ENCODE results near the gene CD72.
"Not testable (repeated sequence)": the region's sequence is repeated elsewhere in the genome, so short reads cannot be mapped to it uniquely, and the experiment has no call there.

The CD72 gene

GRCh38 chr9:35583521-35583920, 34.7 kb downstream of the CD72 start:
- DNase-seq = not testable (repeated sequence)

DNA sequence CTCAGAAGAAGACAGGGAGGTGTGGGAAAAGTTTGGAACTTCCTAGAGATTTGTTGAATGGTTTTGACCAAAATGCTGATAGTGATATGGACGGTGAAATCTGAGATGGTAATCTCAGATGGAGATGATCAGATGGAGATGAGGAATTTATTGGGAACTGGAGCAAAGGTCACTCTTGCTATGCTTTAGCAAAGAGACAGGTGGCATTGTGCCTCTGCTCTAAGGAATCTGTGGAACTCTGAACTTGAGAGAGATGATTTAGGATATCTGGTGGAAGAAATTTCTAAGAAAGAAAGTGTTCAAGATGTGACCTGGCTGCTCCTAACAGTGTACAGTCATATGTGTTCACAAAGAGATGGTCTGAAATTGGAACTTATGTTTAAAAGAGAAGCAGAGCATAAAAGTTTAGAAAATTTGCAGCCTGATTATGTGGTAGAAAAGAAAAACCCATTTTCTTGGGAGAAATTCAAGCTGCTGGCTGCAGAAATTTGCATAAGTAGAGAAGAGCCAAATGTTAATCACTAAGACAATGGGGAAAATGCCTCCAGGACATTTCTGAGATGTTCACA, 38.5 kb downstream of the CD72 start:
- not testable (repeated sequence) for DNase-seq

DNA sequence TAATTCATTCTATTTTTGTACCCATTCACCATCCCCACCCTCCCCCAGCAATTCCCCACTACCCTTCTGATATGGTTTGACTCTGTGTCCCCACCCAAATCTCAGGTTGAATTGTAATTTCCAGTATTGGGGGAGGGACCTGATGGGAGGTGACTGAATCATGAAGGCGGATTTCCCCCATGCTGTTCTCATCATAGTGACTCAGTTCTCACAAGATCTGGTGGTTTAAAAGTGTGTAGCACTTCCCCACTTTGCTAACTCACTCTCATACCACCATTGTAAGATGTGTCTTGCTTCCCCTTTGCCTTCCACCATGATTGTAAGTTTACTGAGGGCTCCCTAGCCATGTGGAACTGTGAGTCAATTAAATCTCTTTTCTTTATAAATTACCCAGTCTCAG, 39.1 kb downstream of the CD72 start:
- peak; percentile 75 for DNase-seq

DNA sequence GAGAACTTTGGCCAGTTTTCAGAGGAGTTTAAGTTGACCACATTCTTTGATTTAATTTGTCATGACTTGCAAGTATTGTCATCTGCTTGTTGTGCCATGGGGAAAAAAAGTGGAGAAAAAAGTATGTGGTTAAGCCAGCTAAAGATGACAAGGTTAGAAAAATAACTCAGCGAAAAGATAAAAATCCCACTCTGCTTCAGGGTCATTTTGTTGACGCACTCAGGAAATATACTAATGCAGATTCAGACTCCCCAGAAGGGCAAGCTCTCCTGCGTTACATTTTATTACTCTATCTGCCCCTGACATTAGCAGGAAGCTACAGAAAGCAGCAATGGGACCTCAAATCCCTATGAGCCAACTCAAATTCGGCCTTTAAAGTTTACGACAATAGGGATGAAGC, 40.7 kb downstream of the CD72 start:
- DNase-seq = no peak

DNA sequence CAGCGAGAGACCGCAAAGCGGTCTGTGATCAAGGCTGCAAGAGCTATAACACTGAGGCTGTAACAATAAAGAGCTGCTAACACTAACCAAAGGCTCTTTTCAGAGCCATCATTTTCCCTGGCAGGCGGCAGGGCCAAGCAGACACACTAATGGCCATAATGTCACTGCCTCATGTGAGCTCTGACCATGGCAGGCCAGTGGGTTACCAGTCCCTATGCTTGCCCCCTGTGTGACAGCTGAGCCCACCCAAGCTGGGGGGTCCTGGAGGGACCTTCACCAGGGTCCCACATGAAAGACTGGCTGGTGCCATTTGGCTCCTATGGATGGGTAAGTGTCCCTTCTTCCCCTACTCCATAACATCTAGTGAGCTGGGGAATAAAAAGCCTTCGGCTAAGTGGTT, 42.7 kb downstream of the CD72 start:
- DNase-seq = no peak

- DNase-seq = no peak
Observed at GRCh38 chr9:35574578-35575122, 43.6 kb downstream of the CD72 start.

DNA sequence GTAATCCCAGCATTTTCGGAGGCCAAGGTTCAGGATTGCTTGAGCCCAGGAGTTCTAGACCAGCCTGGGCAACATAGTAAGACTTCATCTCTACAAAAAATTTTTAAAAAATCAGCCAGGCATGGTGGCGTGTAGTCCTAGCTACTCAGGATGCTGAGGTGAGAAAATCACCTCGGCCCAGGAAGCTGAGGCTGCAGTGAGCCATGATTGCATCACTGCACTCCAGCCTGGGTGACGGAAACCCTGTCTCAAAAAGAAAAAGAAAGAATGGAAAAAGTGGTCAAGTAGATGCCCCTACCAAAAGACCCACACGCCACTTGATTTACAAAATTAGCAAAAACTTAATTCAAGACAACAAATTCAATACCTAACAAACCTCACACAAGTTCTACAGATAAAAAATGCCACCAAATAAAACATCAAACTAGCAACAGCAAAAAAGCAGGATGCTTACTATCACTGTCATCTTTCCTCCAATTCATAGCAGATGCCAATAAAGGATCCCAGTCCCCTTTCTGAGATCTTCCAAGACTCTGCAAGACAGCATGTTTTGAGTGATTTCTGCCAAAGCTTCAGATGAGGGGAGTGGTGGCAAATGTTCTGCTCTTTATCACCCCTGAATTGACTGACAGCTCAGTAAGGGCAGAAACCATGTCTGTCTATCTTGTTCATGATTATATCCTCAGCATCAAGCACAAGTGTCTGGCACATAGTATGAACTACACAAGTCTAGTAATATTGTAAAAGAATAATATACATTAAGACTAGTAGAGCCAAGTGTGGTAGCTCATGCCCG, 47.3 kb downstream of the CD72 start:
- no peak for DNase-seq

- DNase-seq = peak; percentile 35
Observed at GRCh38 chr9:35569206-35569605, 49.0 kb downstream of the CD72 start.

DNA sequence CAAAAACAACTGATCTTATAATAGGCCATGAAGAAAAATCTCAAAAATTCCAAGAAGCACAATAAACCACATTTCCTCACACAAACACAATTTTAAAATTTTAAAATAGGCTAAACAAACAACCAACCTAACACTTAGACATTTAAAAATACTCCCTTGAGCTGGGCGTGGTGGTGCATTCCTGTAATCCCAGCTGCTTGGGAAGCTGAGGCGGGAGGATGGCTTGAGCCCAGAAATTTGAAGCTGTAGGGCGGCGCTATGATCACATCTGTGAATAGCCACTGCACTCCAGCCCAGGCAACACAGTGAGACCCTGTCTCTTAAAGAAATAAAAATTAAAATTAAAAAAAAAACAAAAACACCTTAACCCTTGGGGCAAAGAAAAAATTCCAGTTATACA, 50.0 kb downstream of the CD72 start:
- no peak for DNase-seq

- no peak for DNase-seq
Observed at GRCh38 chr9:35566417-35566816, 51.8 kb downstream of the CD72 start.

- no peak for DNase-seq
Observed at GRCh38 chr9:35564658-35565061, 53.6 kb downstream of the CD72 start.

GRCh38 chr9:35563791-35564197, 54.4 kb downstream of the CD72 start:
- no peak for DNase-seq

DNA sequence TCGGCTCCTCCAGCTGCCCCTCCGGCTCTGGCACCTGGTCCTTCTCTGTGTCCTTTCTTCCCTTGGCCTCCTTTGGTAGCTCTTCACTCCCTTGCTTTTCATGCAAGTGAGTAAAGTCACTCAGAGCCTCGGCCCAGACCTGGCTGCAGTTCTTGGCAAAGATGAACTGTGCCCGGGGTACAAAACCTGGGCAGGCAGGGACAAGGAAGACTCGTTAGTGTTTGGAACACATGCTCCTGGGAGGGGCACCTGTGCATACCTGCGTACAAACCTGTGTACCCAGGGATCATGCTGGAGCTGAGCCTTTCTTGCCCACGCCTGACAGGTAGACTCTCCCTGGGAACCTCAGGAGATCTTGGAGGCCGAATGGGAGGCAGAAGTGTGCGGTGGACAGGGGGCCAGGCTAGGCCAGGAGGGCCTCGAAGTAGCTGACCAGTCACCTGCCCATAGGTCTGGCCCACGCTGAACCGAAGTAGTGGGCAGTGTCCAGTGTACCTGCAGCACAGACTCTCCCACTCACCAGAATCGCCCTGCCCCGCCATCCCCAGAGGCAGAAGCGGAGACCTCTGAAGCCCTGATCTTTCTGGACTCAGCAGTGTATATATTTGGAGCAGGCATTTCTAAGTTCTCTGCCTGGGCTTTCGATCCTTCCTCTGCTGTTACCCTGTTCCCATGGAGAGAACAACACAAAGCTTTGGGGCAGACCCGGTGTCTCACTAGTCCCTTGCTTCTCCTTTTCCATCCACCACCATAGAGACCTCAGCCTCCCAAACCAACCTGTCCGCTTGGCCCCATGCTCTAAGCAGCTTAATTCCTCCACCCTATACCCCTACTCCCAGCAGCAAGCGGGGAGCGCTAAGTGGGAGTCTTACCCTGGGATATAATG, 55.1 kb downstream of the CD72 start:
- no peak for DNase-seq

DNA sequence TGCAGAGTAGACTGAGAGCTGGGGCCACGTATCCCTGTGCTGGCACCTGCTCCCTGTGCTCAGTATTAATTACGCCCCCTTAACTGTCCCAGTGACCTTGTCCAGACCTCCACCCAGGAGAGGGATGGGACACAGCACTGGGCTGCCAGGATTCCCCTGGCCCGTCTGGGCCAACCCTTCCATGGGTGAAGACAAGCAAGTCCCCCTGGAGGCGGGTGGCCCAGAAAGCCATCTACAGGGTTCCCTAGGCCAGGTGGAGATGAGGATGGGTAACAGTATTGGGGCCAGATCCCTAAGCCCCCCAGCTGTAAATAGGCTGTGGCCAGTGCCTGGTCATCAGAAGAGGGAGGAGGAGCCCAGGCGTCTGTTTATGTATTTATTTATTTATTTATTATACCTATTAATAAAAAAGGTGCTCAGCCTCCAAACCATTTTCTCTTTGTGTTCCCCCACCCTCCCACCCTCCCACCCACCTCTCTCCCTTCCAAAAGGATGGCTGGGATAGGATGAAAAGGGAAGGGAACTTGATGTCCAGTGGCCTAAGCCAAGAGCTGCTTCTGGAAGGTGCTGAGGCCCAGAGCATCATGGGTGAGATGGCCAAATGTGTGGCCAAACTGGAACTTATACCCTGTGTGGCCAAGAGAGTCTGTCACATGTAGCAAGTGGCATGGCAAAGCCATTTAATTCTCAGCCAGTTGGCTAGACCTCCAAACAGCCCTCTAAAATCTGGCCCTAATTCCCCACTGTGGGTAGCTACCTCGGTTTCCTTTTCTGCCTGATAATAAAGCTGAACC, 56.5 kb downstream of the CD72 start:
- no peak for DNase-seq

DNA sequence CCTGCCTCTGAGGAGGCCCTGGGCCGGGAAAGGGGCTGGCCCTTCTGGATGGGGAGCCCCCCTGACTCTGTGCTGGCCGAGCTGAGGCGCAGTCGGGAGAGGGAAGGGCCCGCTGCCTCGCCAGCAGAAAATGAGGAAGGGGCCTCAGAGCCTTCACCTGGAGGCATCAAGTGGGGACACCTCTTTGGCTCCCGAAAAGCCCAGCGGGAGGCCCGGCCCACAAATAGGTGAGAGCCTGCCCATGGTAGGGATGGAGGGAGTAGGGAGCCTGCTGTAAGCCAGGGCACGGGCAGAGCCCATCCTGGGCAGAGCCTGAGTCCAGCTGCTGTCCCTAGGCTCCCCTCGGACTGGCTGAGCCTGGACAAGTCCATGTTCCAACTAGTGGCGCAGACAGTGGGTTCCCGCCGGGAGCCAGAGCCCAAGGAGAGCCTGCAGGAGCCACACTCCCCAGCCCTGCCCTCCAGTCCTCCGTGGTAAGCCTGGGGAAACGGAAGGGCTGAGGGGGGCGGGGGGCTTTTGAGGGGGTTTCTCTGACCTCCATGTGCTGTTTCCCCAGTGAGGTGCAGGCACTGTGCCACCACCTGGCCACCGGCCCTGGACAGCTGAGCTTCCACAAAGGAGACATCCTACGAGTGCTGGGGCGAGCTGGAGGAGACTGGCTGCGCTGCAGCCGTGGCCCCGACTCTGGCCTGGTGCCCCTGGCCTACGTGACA, 57.4 kb downstream of the CD72 start:
- no peak for DNase-seq
